Endothelial cell of umbilical vein (primary cell): ENCODE measurements around the gene LEPROT. TPM values are rescaled to one million over a fixed set of nuclear protein-coding genes. Genes with fewer than 3 reads are reported as not detected.

ENCODE experiments used
- BruUV-seq: library from RNA; stranded (reverse); fragments of 400-500 nt; replicated peaks from 2 replicates; lab custom pipeline; 2021; lab: Mats Ljungman, UMichigan
- CTCF ChIA-PET: fragments of 300-600, 350-600 bp; sonication (Branson Sonifier 250); formaldehyde crosslinking; loops from one replicate; lab custom pipeline; 2021; ENCODE audit warnings: antibody characterized with exemption, inconsistent platforms; lab: Charles Lee
- POLR2A ChIA-PET: fragments of 300-600, 350-600 bp; sonication (Branson Sonifier 250); formaldehyde crosslinking; loops from one replicate; lab custom pipeline; 2021; ENCODE audit warnings: antibody characterized with exemption, inconsistent platforms; lab: Charles Lee
- DNase-seq: peaks from one replicate; pipeline ENCODE4 v3.0.0-alpha.2; 2011; ENCODE audit warnings: low read depth, low spot score
- FAIRE-seq: peaks from 2 replicates; lab custom pipeline; 2011; peaks lifted over from hg19 to GRCh38; lab: Jason Lieb, UNC
- H2AFZ ChIP-seq: 2 replicates; pipeline ENCODE4 v1.6.0; 2012; ENCODE audit warnings: low read depth, low read length, control low read depth, inconsistent platforms
- H3K27ac ChIP-seq: 2 replicates; pipeline ENCODE4 v1.5.1; 2011; ENCODE audit warnings: low read depth, mild to moderate bottlenecking, control low read depth, low read length, moderate library complexity; ENCODE audit not compliant: insufficient read depth
- H3K27me3 ChIP-seq, 2 experiments: 2 replicates each; pipeline versions ENCODE4 v1.6.0 to v1.6.1; 2011; ENCODE audit warnings: low read length in 2 of 2, mixed read lengths in 1 of 2; ENCODE audit not compliant: control insufficient read depth in 2 of 2, insufficient read depth in 2 of 2
- H3K36me3 ChIP-seq, 2 experiments: 2 replicates in 1 of 2; 3 replicates in 1 of 2; pipeline ENCODE4 v1.5.1; 2011; ENCODE audit warnings: low read length in 2 of 2, mild to moderate bottlenecking in 1 of 2, moderate library complexity in 1 of 2; ENCODE audit not compliant: control insufficient read depth in 2 of 2, insufficient read depth in 2 of 2; ENCODE audit errors: extremely low read depth in 1 of 2
- H3K4me1 ChIP-seq: 3 replicates; pipeline ENCODE4 v1.5.1; 2011; ENCODE audit warnings: mild to moderate bottlenecking, low read length; ENCODE audit not compliant: control insufficient read depth, insufficient read depth; ENCODE audit errors: extremely low read depth
- H3K4me2 ChIP-seq: 2 replicates; pipeline ENCODE4 v1.6.1; 2011; ENCODE audit warnings: low read length, control low read depth, mixed read lengths; ENCODE audit not compliant: insufficient read depth
- H3K4me3 ChIP-seq, 3 experiments: fragments of 200-600 bp in 1 of 3; sonication (generic), shearing (Covaris generic) in 1 of 3; replicated peaks in 1 of 3; 2 replicates each; pipeline ENCODE4 v1.5.1; 2011 to 2016; ENCODE audit warnings: control low read depth in 3 of 3, low read length in 3 of 3, mild to moderate bottlenecking in 2 of 3, inconsistent platforms in 1 of 3, low read depth in 1 of 3, moderate library complexity in 1 of 3; ENCODE audit not compliant: insufficient read depth in 1 of 3
- H3K79me2 ChIP-seq: 2 replicates; pipeline ENCODE4 v1.6.0; 2012; ENCODE audit warnings: low read length, inconsistent platforms; ENCODE audit not compliant: control insufficient read depth, insufficient read depth
- H3K9ac ChIP-seq: replicated peaks from 2 replicates; pipeline ENCODE3; 2011; ENCODE audit warnings: low read length, control low read depth; ENCODE audit not compliant: insufficient read depth; ENCODE audit errors: extremely low read depth
- H3K9me1 ChIP-seq: replicated peaks from 3 replicates; pipeline ENCODE4 v1.6.0; 2011; ENCODE audit warnings: mild to moderate bottlenecking, low read length; ENCODE audit not compliant: control insufficient read depth, insufficient read depth; ENCODE audit errors: extremely low read depth
- H3K9me3 ChIP-seq: replicated peaks from 2 replicates; pipeline ENCODE4 v1.5.1; 2012; ENCODE audit warnings: low read length, inconsistent platforms; ENCODE audit not compliant: control insufficient read depth, insufficient read depth
- H4K20me1 ChIP-seq: replicated peaks from 2 replicates; pipeline ENCODE3; 2011; ENCODE audit warnings: mild to moderate bottlenecking, low read length; ENCODE audit not compliant: control insufficient read depth, insufficient read depth; ENCODE audit errors: extremely low read depth
- CTCF ChIP-seq, 2 donors: IDR thresholded peaks; 1 replicate in 1 of 2; 2 replicates in 1 of 2; pipeline ENCODE4 v1.5.1; 2011; ENCODE audit warnings: low read length in 2 of 2, mild to moderate bottlenecking in 2 of 2, moderate library complexity in 2 of 2, control low read depth in 1 of 2, inconsistent platforms in 1 of 2, low read depth in 1 of 2; ENCODE audit not compliant: insufficient read depth in 1 of 2; ENCODE audit errors: extremely low read depth in 1 of 2
- EZH2 ChIP-seq: IDR thresholded peaks from 2 replicates; pipeline ENCODE4 v1.6.1; 2012; ENCODE audit warnings: borderline replicate concordance, low read depth, mild to moderate bottlenecking, moderate library complexity, low read length, inconsistent platforms; ENCODE audit not compliant: severe bottlenecking
- FOS ChIP-seq: IDR thresholded peaks from 2 replicates; pipeline ENCODE4 v1.6.1; 2011; ENCODE audit warnings: mild to moderate bottlenecking, low read length, moderate library complexity, borderline replicate concordance; ENCODE audit not compliant: insufficient read depth
- GATA2 ChIP-seq: IDR thresholded peaks from 2 replicates; pipeline ENCODE4 v1.7.0; 2011; ENCODE audit warnings: low read depth, mild to moderate bottlenecking, moderate library complexity, mixed read lengths, low read length; ENCODE audit not compliant: insufficient read length, insufficient read depth
- JUN ChIP-seq: IDR thresholded peaks from 2 replicates; pipeline ENCODE4 v1.6.1; 2011; ENCODE audit warnings: borderline replicate concordance, low read depth; ENCODE audit not compliant: insufficient read length, insufficient read depth
- MYC ChIP-seq: IDR thresholded peaks from one replicate; pipeline ENCODE4 v1.6.1; 2011; ENCODE audit warnings: mild to moderate bottlenecking, low read depth, low read length
- POLR2A ChIP-seq: IDR thresholded peaks from 2 replicates; pipeline ENCODE4 v1.6.1; 2012; ENCODE audit warnings: low read depth, mild to moderate bottlenecking, control low read depth, low read length
- POLR2AphosphoS5 ChIP-seq: IDR thresholded peaks from 2 replicates; pipeline ENCODE4 v1.6.1; 2012; ENCODE audit warnings: low read depth, mild to moderate bottlenecking, control low read depth, low read length, moderate library complexity; ENCODE audit not compliant: insufficient read depth
- dilution Hi-C: fragments of 300-500 bp; cut with MboI; formaldehyde crosslinking; loops from one replicate; pipeline ENCODE4 v1.15.0; 2019; ENCODE audit warnings: low sequenced_read_pairs; ENCODE audit not compliant: extremely low pct_ligation_motif_present
- intact Hi-C: fragments of 100-400 bp; cut with micrococcal nuclease; formaldehyde crosslinking; loops from one replicate; pipeline ENCODE4 v1.10.0; 2022
- polyA plus RNA-seq, 4 experiments: library from polyadenylated mRNA; depleted of rRNA in 3 of 4; stranded (reverse) in 3 of 4; unstranded in 1 of 4; fragments of >200 nt; gene quantifications; 2 replicates each; pipeline versions ENCODE4 v1.2.1 to v1.2.3, GENCODE V29; 2011 to 2012; ENCODE audit warnings: missing spikeins in 1 of 4
- total RNA-seq: library from RNA; stranded (reverse); gene quantifications from 2 replicates; pipeline ENCODE4 v1.2.3, GENCODE V29; 2021
- TF ChIP-seq, protein P1 (sequence below): IDR thresholded peaks from 2 replicates; pipeline ENCODE4 v1.6.1; 2011; ENCODE audit not compliant: insufficient read depth, insufficient read length

LEPROT gene
- total and polyA plus RNA-seq, 2 donors (not counting 3 experiments of a cell fraction or from before 2014, with no cell fraction given) = 80.6 to 94.8 TPM

DNA sequence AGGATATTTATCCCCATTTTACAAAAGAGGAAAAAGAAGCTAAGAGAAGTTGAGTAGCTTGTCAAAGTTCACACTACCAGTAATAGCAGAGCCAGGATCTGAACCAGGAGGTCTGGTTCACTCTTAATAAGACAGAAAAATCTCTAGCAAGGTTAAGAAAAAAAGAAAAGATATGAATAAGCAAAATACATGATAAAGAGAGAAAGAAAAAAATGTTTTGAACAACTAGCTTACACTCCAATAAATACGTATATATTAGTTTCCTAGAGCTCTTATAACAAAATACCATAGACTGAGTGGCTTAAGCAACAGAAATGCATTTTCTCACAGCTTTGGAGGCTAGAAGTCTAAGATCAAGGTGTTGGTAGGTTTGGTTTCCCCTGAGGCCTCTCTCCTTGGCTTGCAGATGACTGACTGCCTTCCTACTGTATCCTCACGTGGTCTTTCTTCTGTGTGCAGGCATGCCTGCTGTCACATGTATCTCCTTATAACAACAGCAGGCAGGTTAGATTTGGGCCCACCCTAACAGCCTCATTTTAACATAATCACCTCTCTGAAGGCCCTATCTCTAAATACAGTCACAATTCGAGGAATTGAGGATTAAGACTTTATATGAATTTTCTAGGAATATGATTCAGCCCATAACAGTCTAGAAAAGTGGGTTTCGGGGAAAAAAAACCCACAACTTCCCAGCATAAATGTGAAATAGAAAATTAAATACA, 60.4 kb downstream of the LEPROT start:
- H3K36me3 ChIP-seq = no peaks in the 10 kb centered on the region
- no peak overlapping the region for H3K27ac ChIP-seq
- H4K20me1 ChIP-seq = no peaks in the 10 kb centered on the region
- no peaks in the 10 kb centered on the region for H3K9me3 ChIP-seq
- H3K79me2 ChIP-seq = no peaks in the 10 kb centered on the region
- TF ChIP-seq MYC (no peak), GATA2 (no peak), FOS (no peak), POLR2A (no peak), CTCF (IDR thresholded peaks at IDR 0.05; ENCODE audit: extremely low read depth in 1 of 2, insufficient read depth in 1 of 2, low read depth in 1 of 2, low read length in 2 of 2) (no peak), JUN (no peak), POLR2AphosphoS5 (no peak), EZH2 (no peak)
- TF ChIP-seq, protein P1, sequence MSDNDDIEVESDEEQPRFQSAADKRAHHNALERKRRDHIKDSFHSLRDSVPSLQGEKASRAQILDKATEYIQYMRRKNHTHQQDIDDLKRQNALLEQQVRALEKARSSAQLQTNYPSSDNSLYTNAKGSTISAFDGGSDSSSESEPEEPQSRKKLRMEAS = no peak
- no peak for FAIRE-seq
- H3K4me2 ChIP-seq = no peak overlapping the region
- no TSS peak for BruUV-seq
- dilution Hi-C loops = no loop called here
- H3K9me1 ChIP-seq = no peaks in the 10 kb centered on the region
- no peak overlapping the region for H2AFZ ChIP-seq
- no peaks in the 10 kb centered on the region for H3K27me3 ChIP-seq
- no peak overlapping the region for H3K4me3 ChIP-seq
- intact Hi-C loops = no loop called here
- H3K4me1 ChIP-seq = no peaks in the 10 kb centered on the region
- ChIA-PET CTCF (interaction anchor here (2.0 to 2.1 kb wide), 2 partner anchors 11 to 21 kb away, joined by 8 to 9 read pairs; no protein-coding TSS in a partner anchor), POLR2A (no interaction called here)
- no peak overlapping the region for H3K9ac ChIP-seq
- DNase-seq = no peak
